Measurements from ENCODE around the gene CCND2.

DNA sequence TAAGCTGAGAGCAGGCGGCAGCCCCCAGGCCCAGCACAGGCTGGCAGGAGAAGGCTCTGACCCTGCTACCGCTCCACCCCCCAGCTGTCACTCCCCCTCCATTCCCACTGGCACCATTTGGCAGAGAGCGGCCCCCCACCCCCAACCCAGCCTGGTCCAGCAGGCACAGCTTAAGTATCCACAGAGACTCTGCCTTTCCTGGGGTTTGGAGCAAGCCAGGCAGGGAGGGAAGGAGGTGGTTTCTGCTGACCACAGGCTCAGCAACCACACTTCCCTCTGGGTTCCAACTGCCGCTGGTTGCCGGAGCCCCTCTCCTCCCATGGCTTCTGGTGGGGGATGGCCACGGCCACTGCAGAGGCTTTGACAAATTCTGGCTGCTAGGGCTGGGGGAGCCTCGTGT lies 30.5 kb upstream of the CCND2 start:
- no peak for TF ChIP-seq ZNF317 (CRISPR knock-in tag; IDR thresholded peaks at IDR 0.05; ENCODE audit: borderline replicate concordance, low read depth)
- TF ChIP-seq, protein P1, sequence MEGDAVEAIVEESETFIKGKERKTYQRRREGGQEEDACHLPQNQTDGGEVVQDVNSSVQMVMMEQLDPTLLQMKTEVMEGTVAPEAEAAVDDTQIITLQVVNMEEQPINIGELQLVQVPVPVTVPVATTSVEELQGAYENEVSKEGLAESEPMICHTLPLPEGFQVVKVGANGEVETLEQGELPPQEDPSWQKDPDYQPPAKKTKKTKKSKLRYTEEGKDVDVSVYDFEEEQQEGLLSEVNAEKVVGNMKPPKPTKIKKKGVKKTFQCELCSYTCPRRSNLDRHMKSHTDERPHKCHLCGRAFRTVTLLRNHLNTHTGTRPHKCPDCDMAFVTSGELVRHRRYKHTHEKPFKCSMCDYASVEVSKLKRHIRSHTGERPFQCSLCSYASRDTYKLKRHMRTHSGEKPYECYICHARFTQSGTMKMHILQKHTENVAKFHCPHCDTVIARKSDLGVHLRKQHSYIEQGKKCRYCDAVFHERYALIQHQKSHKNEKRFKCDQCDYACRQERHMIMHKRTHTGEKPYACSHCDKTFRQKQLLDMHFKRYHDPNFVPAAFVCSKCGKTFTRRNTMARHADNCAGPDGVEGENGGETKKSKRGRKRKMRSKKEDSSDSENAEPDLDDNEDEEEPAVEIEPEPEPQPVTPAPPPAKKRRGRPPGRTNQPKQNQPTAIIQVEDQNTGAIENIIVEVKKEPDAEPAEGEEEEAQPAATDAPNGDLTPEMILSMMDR (IDR thresholded peaks at IDR 0.05), result no peak
- no peak for TF ChIP-seq CBFB (CRISPR knock-in tag; IDR thresholded peaks at IDR 0.05; ENCODE audit: low read depth)
- TF ChIP-seq, protein P2, sequence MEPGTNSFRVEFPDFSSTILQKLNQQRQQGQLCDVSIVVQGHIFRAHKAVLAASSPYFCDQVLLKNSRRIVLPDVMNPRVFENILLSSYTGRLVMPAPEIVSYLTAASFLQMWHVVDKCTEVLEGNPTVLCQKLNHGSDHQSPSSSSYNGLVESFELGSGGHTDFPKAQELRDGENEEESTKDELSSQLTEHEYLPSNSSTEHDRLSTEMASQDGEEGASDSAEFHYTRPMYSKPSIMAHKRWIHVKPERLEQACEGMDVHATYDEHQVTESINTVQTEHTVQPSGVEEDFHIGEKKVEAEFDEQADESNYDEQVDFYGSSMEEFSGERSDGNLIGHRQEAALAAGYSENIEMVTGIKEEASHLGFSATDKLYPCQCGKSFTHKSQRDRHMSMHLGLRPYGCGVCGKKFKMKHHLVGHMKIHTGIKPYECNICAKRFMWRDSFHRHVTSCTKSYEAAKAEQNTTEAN (CRISPR knock-in tag; IDR thresholded peaks at IDR 0.05), result no peak
- TF ChIP-seq RORB (CRISPR knock-in tag; IDR thresholded peaks at IDR 0.05), result no peak
- TF ChIP-seq, protein P3, sequence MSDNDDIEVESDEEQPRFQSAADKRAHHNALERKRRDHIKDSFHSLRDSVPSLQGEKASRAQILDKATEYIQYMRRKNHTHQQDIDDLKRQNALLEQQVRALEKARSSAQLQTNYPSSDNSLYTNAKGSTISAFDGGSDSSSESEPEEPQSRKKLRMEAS (CRISPR knock-in tag; IDR thresholded peaks at IDR 0.05), result no peak
- TF ChIP-seq, protein P4, sequence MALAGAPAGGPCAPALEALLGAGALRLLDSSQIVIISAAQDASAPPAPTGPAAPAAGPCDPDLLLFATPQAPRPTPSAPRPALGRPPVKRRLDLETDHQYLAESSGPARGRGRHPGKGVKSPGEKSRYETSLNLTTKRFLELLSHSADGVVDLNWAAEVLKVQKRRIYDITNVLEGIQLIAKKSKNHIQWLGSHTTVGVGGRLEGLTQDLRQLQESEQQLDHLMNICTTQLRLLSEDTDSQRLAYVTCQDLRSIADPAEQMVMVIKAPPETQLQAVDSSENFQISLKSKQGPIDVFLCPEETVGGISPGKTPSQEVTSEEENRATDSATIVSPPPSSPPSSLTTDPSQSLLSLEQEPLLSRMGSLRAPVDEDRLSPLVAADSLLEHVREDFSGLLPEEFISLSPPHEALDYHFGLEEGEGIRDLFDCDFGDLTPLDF (CRISPR knock-in tag; IDR thresholded peaks at IDR 0.05), result no peak
- no peak for TF ChIP-seq MLX (CRISPR knock-in tag; IDR thresholded peaks at IDR 0.05)
